Measurements from ENCODE around the gene ACAT2. TPM values are rescaled to one million over a fixed set of nuclear protein-coding genes. Genes with fewer than 3 reads are reported as not detected.

Gene ACAT2
- total RNA-seq, 1 experiment from 2014 or later, result 156 TPM

- H3K27ac Mint-ChIP-seq, result no peak overlapping the region
- DNase-seq, result no peak
- no peak overlapping the region for H2BK15ac ChIP-seq (ENCODE audit: low read depth, low read length)
- H2AK5ac ChIP-seq (ENCODE audit: insufficient read length, low read length), result no peak overlapping the region
- H3K79me2 ChIP-seq (ENCODE audit: insufficient read depth, low read length), result no peaks in the 10 kb centered on the region
- TF ChIP-seq CTCF (conservative IDR thresholded peaks at IDR 0.05), result no peak
- H4K5ac ChIP-seq (ENCODE audit: insufficient read length, low read depth, low read length), result no peak overlapping the region
- peaks cover 15% of the 10 kb centered on the region; the same call in 1 of the 2 replicates for H3K4me1 ChIP-seq (ENCODE audit: insufficient read depth, low read length)
- no peak overlapping the region for H3K14ac ChIP-seq (ENCODE audit: insufficient read depth, low read length)
- H3K36me3 Mint-ChIP-seq (ENCODE audit: insufficient read depth in 1 of 3, low read depth in 3 of 3), result peaks cover 0 to 6% (median 1%) of the 10 kb centered on the region in 3 experiments; a peak in 3 of 7 replicates
- no peak overlapping the region for H3T11ph ChIP-seq (ENCODE audit: low read length)
- H3K9me3 ChIP-seq (ENCODE audit: control insufficient read depth, low read depth, low read length), result no peaks in the 10 kb centered on the region
- H3K4me3 Mint-ChIP-seq, result no peak overlapping the region
- no peaks in the 10 kb centered on the region; a peak in 1 of 5 replicates for H3K9me3 Mint-ChIP-seq
- peaks cover 30 to 36% of the 10 kb centered on the region in 2 experiments for H3K4me1 Mint-ChIP-seq
- H3K27me3 ChIP-seq (ENCODE audit: insufficient read depth, low read length), result no peaks in the 10 kb centered on the region
- no peak overlapping the region for H3K4me2 ChIP-seq (ENCODE audit: insufficient read depth, insufficient read length, low read length)
- no peak overlapping the region for H3K56ac ChIP-seq (ENCODE audit: insufficient read length, low read depth, low read length)
- no peak overlapping the region for H2BK12ac ChIP-seq (ENCODE audit: insufficient read length, low read depth, low read length)
- no peak overlapping the region for H2BK5ac ChIP-seq (ENCODE audit: insufficient read length, low read length)
- no peak overlapping the region for H2AFZ ChIP-seq (ENCODE audit: low read length)
- no peak overlapping the region for H4K8ac ChIP-seq (replicated peaks; ENCODE audit: insufficient read length, low read depth, low read length)
- H3K9ac ChIP-seq (ENCODE audit: extremely low read depth, insufficient read length, low read length), result no peak overlapping the region
- H3K18ac ChIP-seq (ENCODE audit: insufficient read length, low read depth, low read length), result no peak overlapping the region
- no peak overlapping the region for H3K27ac ChIP-seq (ENCODE audit: insufficient read length, low read depth, low read length)
- no peak overlapping the region for H3K23ac ChIP-seq (ENCODE audit: insufficient read length, low read depth, low read length)
- no peaks in the 10 kb centered on the region; the same call in none of the 2 replicates for H3K27me3 Mint-ChIP-seq (ENCODE audit: low read depth)
- H3K23me2 ChIP-seq (ENCODE audit: insufficient read length, low read depth, low read length, poor library complexity, severe bottlenecking), result no peaks in the 10 kb centered on the region
- H2BK120ac ChIP-seq (ENCODE audit: low read depth, low read length, poor library complexity, severe bottlenecking), result no peak overlapping the region
- no peak overlapping the region for H2BK20ac ChIP-seq (ENCODE audit: low read depth, low read length, poor library complexity, severe bottlenecking)
- H4K91ac ChIP-seq (ENCODE audit: insufficient read length, low read depth, low read length), result no peak overlapping the region
- no CpG with 5 or more reads among the region's 16 CpGs for WGBS (ENCODE audit: extremely low coverage, insufficient read length, low lambda C conversion rate)
- H3K4ac ChIP-seq (ENCODE audit: low read depth, low read length), result no peak overlapping the region
- no peaks in the 10 kb centered on the region for H3K79me1 ChIP-seq (ENCODE audit: insufficient read depth, low read depth, low read length, poor library complexity, severe bottlenecking)
- H4K20me1 ChIP-seq (ENCODE audit: control insufficient read depth, insufficient read depth, insufficient read length), result no peaks in the 10 kb centered on the region
These were observed 65.3 kb downstream of the ACAT2 start for GRCh38 chr6:159826968-159827647.

All from H9 (cell line).